K562 (cell line): ENCODE measurements around the gene FADS1. TPM values are rescaled to one million over a fixed set of nuclear protein-coding genes. Genes with fewer than 3 reads are reported as not detected.

Experiments
- DIDO1 ChIP-seq: fragments of 450-650 bp; IDR thresholded peaks from 2 replicates; pipeline ENCODE4 v1.6.1; 2016; ENCODE audit warnings: low read depth, missing biosample characterization, missing genetic modification characterization
- ELF1 ChIP-seq: fragments of 200-800 bp; sonication (Bioruptor generic); IDR thresholded peaks from 2 replicates; pipeline ENCODE4 v1.6.1; 2016; ENCODE audit warnings: missing genetic modification characterization, missing compliant biosample characterization
- LCOR ChIP-seq: sonication (generic); formaldehyde crosslinking; IDR thresholded peaks from 2 replicates; pipeline ENCODE4 v1.8.0; 2022; ENCODE audit warnings: mild to moderate bottlenecking, missing genetic modification reagents
- MEIS2 ChIP-seq: fragments of 450-650 bp; IDR thresholded peaks from 2 replicates; pipeline ENCODE4 v1.6.1; 2014; ENCODE audit warnings: mild to moderate bottlenecking; ENCODE audit not compliant: partially characterized antibody
- MNT ChIP-seq, 2 experiments: fragments of 450-650 bp; conservative IDR thresholded peaks; 2 replicates each; pipeline ENCODE4 v1.6.1; 2017; ENCODE audit warnings: mild to moderate bottlenecking in 2 of 2, moderate library complexity in 2 of 2
- NFE2L1 ChIP-seq: fragments of 450-650 bp; IDR thresholded peaks from 2 replicates; pipeline ENCODE4 v1.6.1; 2016; ENCODE audit warnings: missing genetic modification characterization, low read depth, mild to moderate bottlenecking, missing compliant biosample characterization, moderate library complexity, borderline replicate concordance
- NONO ChIP-seq, 2 experiments: fragments of 200-400 bp in 1 of 2; fragments of 450-650 bp in 1 of 2; formaldehyde crosslinking in 1 of 2; IDR thresholded peaks; 2 replicates each; pipeline ENCODE4 v1.6.1; 2017; ENCODE audit warnings: low read depth in 2 of 2, mild to moderate bottlenecking in 2 of 2, moderate library complexity in 2 of 2, low read length in 1 of 2
- RB1 ChIP-seq: fragments of 450-650 bp; IDR thresholded peaks from 2 replicates; pipeline ENCODE4 v1.6.1; 2017; ENCODE audit warnings: low read depth, mild to moderate bottlenecking
- RERE ChIP-seq: sonication (generic); formaldehyde crosslinking; IDR thresholded peaks from 2 replicates; pipeline ENCODE4 v1.8.0; 2023; ENCODE audit warnings: missing genetic modification reagents, mild to moderate bottlenecking, borderline replicate concordance
- RFX5 ChIP-seq: IDR thresholded peaks from 2 replicates; pipeline ENCODE4 v1.6.1; 2011; ENCODE audit warnings: low read depth, mild to moderate bottlenecking, improper control_type of control experiment, low read length
- SLC30A9 ChIP-seq: fragments of 250-450 bp; sonication (Bioruptor Pico); IDR thresholded peaks from 2 replicates; pipeline ENCODE4 v1.8.0; 2022; ENCODE audit warnings: mild to moderate bottlenecking, moderate library complexity
- SPI1 ChIP-seq: IDR thresholded peaks from 2 replicates; pipeline ENCODE4 v1.6.1; 2011; ENCODE audit warnings: low read depth, low read length, control low read depth, borderline replicate concordance
- STAG1 ChIP-seq: sonication (generic); formaldehyde crosslinking; IDR thresholded peaks from 2 replicates; pipeline ENCODE4 v1.5.0; 2020; ENCODE audit warnings: missing genetic modification reagents, borderline replicate concordance
- THAP12 ChIP-seq: fragments of 250-450 bp; sonication (Bioruptor Pico); IDR thresholded peaks from 2 replicates; pipeline ENCODE4 v1.9.0; 2021; ENCODE audit warnings: mild to moderate bottlenecking, inconsistent platforms
- XRCC3 ChIP-seq: fragments of 450-650 bp; IDR thresholded peaks from 2 replicates; pipeline ENCODE4 v1.6.1; 2017; ENCODE audit warnings: mild to moderate bottlenecking, moderate library complexity
- ZNF764 ChIP-seq: fragments of 250-450 bp; sonication (Bioruptor Pico); IDR thresholded peaks from 2 replicates; pipeline ENCODE4 v1.4.0; 2020; ENCODE audit warnings: low read depth, mild to moderate bottlenecking, moderate library complexity
- ZNF780A ChIP-seq: fragments of 250-450 bp; sonication (Bioruptor Pico); IDR thresholded peaks from 2 replicates; pipeline ENCODE4 v1.5.0; 2021; ENCODE audit warnings: mild to moderate bottlenecking
- polyA plus RNA-seq, 8 experiments: library from polyadenylated mRNA; depleted of rRNA in 4 of 8; stranded (reverse) in 5 of 8; unstranded in 3 of 8; fragments of >200 nt; fragmentation: Nextera tagmentation in 2 of 8; fragmentation: Illumina TruSeq in 1 of 8; extraction: Ambion mirVana in 2 of 8; extraction: Trizol in 1 of 8; gene quantifications; 2 replicates each; pipeline versions ENCODE4 v1.2.1 to v1.2.3, GENCODE V29; 2011 to 2014; ENCODE audit warnings: inconsistent platforms in 1 of 8, missing spikeins in 1 of 8
- total RNA-seq, 7 experiments: library from RNA; depleted of rRNA in 6 of 7; stranded (reverse); fragments of >200 nt in 6 of 7; fragmentation: Illumina TruSeq in 2 of 7; extraction: Trizol in 2 of 7; gene quantifications; 2 replicates each; pipeline versions ENCODE4 v1.2.1 to v1.2.3, GENCODE V29; 2011 to 2021; ENCODE audit warnings: low replicate concordance in 1 of 7

Gene FADS1
- total and polyA plus RNA-seq, 9 of the 15 experiments (the other 6 are each of a cell fraction or from before 2014, with no cell fraction given), result 110 to 864 (median 364) TPM

GRCh38 chr11:61841636-61842527 is 25.1 kb upstream of the FADS1 start (continued):
- TF ChIP-seq SPI1 (0 out of 2 replicates have a peak, but pooled peaks have one; percentile 16), MNT (conservative IDR thresholded peaks at IDR 0.05) (peak; percentile 49 to 82), NONO (IDR thresholded peaks at IDR 0.05; ENCODE audit: low read depth in 2 of 2, low read length in 1 of 2) (0 out of 4 replicates have a peak, but pooled peaks of 1 of the 2 experiments have one; percentile 22), XRCC3 (no peak), RB1 (no peak), MEIS2 (peak; percentile 82), RERE (CRISPR knock-in tag) (no peak), STAG1 (CRISPR knock-in tag) (no peak), ELF1 (peak; percentile 72), SLC30A9 (no peak), ZNF764 (CRISPR knock-in tag) (no peak), THAP12 (no peak), LCOR (peak; percentile 84), NFE2L1 (tag) (no peak), RFX5 (no peak), ZNF780A (CRISPR knock-in tag) (no peak), DIDO1 (tag) (no peak)
